HEK293 (cell line): ENCODE data around the gene MZT2A.

Experiments
- BCL11A ChIP-seq: fragments of 450-650 bp; formaldehyde crosslinking; IDR thresholded peaks from 2 replicates; pipeline ENCODE4 v1.5.1; 2016; ENCODE audit warnings: low read depth, missing biosample characterization, missing genetic modification characterization
- FEZF1 ChIP-seq: fragments of 450-650 bp; formaldehyde crosslinking; IDR thresholded peaks from 2 replicates; pipeline ENCODE4 v1.5.1; 2016; ENCODE audit warnings: missing biosample characterization, missing genetic modification characterization
- KLF10 ChIP-seq: fragments of 450-650 bp; IDR thresholded peaks from 2 replicates; pipeline ENCODE4 v1.5.1; 2018; ENCODE audit warnings: missing biosample characterization, mild to moderate bottlenecking, missing genetic modification characterization
- REPIN1 ChIP-seq: fragments of 450-650 bp; formaldehyde crosslinking; IDR thresholded peaks from 2 replicates; pipeline ENCODE4 v1.5.1; 2017; ENCODE audit warnings: missing biosample characterization, missing genetic modification characterization, low read depth
- SCRT1 ChIP-seq: fragments of 450-650 bp; formaldehyde crosslinking; IDR thresholded peaks from 2 replicates; pipeline ENCODE4 v1.5.1; 2016; ENCODE audit warnings: missing biosample characterization, missing genetic modification characterization, borderline replicate concordance
- SP7 ChIP-seq: fragments of 450-650 bp; formaldehyde crosslinking; IDR thresholded peaks from 2 replicates; pipeline ENCODE4 v1.5.1; 2016; ENCODE audit warnings: missing biosample characterization, missing genetic modification characterization
- ZNF155 ChIP-seq: fragments of 450-650 bp; formaldehyde crosslinking; IDR thresholded peaks from 2 replicates; pipeline ENCODE4 v1.5.1; 2016; ENCODE audit warnings: missing biosample characterization, missing genetic modification characterization
- ZNF169 ChIP-seq: fragments of 450-650 bp; formaldehyde crosslinking; IDR thresholded peaks from 2 replicates; pipeline ENCODE4 v1.5.1; 2016; ENCODE audit warnings: missing biosample characterization, missing genetic modification characterization
- ZNF184 ChIP-seq: fragments of 450-650 bp; IDR thresholded peaks from 2 replicates; pipeline ENCODE4 v1.5.1; 2018; ENCODE audit warnings: missing biosample characterization, mild to moderate bottlenecking, missing genetic modification characterization
- ZNF202 ChIP-seq: fragments of 450-650 bp; formaldehyde crosslinking; IDR thresholded peaks from 2 replicates; pipeline ENCODE4 v1.5.1; 2016; ENCODE audit warnings: missing biosample characterization, missing genetic modification characterization, borderline replicate concordance
- ZNF214 ChIP-seq: fragments of 450-650 bp; formaldehyde crosslinking; IDR thresholded peaks from 2 replicates; pipeline ENCODE4 v1.5.1; 2017; ENCODE audit warnings: missing biosample characterization, mild to moderate bottlenecking, missing genetic modification characterization, borderline replicate concordance
- ZNF24 ChIP-seq: fragments of 450-650 bp; formaldehyde crosslinking; IDR thresholded peaks from 2 replicates; pipeline ENCODE4 v1.5.1; 2016; ENCODE audit warnings: missing biosample characterization, missing genetic modification characterization
- ZNF266 ChIP-seq: fragments of 450-650 bp; formaldehyde crosslinking; IDR thresholded peaks from 2 replicates; pipeline ENCODE4 v1.5.1; 2016; ENCODE audit warnings: missing biosample characterization, missing genetic modification characterization, low read depth
- ZNF274 ChIP-seq, 2 experiments: fragments of 200-500 bp in 1 of 2; fragments of 450-650 bp in 1 of 2; sonication (Bioruptor generic) in 1 of 2; formaldehyde crosslinking in 1 of 2; IDR thresholded peaks; 2 replicates each; pipeline versions ENCODE4 v1.5.1 to v1.6.1; 2014 to 2016; ENCODE audit warnings: borderline replicate concordance in 1 of 2, inconsistent platforms in 1 of 2, low read length in 1 of 2, missing biosample characterization in 1 of 2, missing genetic modification characterization in 1 of 2
- ZNF354C ChIP-seq: fragments of 450-650 bp; formaldehyde crosslinking; IDR thresholded peaks from 2 replicates; pipeline ENCODE4 v1.5.1; 2016; ENCODE audit warnings: missing biosample characterization, missing genetic modification characterization, low read depth, borderline replicate concordance
- ZNF404 ChIP-seq: fragments of 450-650 bp; formaldehyde crosslinking; IDR thresholded peaks from 2 replicates; pipeline ENCODE4 v1.5.1; 2017; ENCODE audit warnings: missing biosample characterization, missing genetic modification characterization
- ZNF426 ChIP-seq: fragments of 450-650 bp; formaldehyde crosslinking; IDR thresholded peaks from 2 replicates; pipeline ENCODE4 v1.5.1; 2017; ENCODE audit warnings: missing biosample characterization, missing genetic modification characterization, mild to moderate bottlenecking, inconsistent platforms, moderate library complexity
- ZNF510 ChIP-seq: fragments of 450-650 bp; formaldehyde crosslinking; IDR thresholded peaks from 2 replicates; pipeline ENCODE4 v1.5.1; 2018; ENCODE audit warnings: mild to moderate bottlenecking, missing genetic modification characterization, missing biosample characterization; ENCODE audit not compliant: insufficient replicate concordance
- ZNF514 ChIP-seq: fragments of 450-650 bp; formaldehyde crosslinking; IDR thresholded peaks from 2 replicates; pipeline ENCODE4 v1.5.1; 2016; ENCODE audit warnings: missing biosample characterization, missing genetic modification characterization
- ZNF549 ChIP-seq: fragments of 450-650 bp; IDR thresholded peaks from 2 replicates; pipeline ENCODE4 v1.5.1; 2018; ENCODE audit warnings: missing biosample characterization, missing genetic modification characterization, mild to moderate bottlenecking, inconsistent platforms, moderate library complexity
- ZNF561 ChIP-seq: fragments of 450-650 bp; IDR thresholded peaks from 2 replicates; pipeline ENCODE4 v1.5.1; 2018; ENCODE audit warnings: missing biosample characterization, missing genetic modification characterization, borderline replicate concordance
- ZNF600 ChIP-seq: fragments of 450-650 bp; formaldehyde crosslinking; IDR thresholded peaks from 2 replicates; pipeline ENCODE4 v1.5.1; 2016; ENCODE audit warnings: missing biosample characterization, missing genetic modification characterization
- ZNF610 ChIP-seq: fragments of 450-650 bp; formaldehyde crosslinking; IDR thresholded peaks from 2 replicates; pipeline ENCODE4 v1.5.1; 2016; ENCODE audit warnings: missing biosample characterization, missing genetic modification characterization, borderline replicate concordance
- ZNF658 ChIP-seq: fragments of 450-650 bp; formaldehyde crosslinking; IDR thresholded peaks from 2 replicates; pipeline ENCODE4; 2016; ENCODE audit warnings: missing biosample characterization, missing genetic modification characterization
- ZNF677 ChIP-seq: fragments of 450-650 bp; IDR thresholded peaks from 2 replicates; pipeline ENCODE4 v1.5.0; 2018; ENCODE audit warnings: missing biosample characterization, mild to moderate bottlenecking, missing genetic modification characterization, moderate library complexity
- ZNF707 ChIP-seq: fragments of 450-650 bp; formaldehyde crosslinking; IDR thresholded peaks from 2 replicates; pipeline ENCODE4 v1.5.1; 2016; ENCODE audit warnings: missing biosample characterization, missing genetic modification characterization
- ZNF747 ChIP-seq: fragments of 450-650 bp; formaldehyde crosslinking; IDR thresholded peaks from 2 replicates; pipeline ENCODE4 v1.5.1; 2016; ENCODE audit warnings: missing biosample characterization, missing genetic modification characterization
- ZNF791 ChIP-seq: fragments of 450-650 bp; formaldehyde crosslinking; IDR thresholded peaks from 2 replicates; pipeline ENCODE4 v1.5.1; 2016; ENCODE audit warnings: missing biosample characterization, missing genetic modification characterization
- TF ChIP-seq, protein P1 (sequence below): fragments of 450-650 bp; IDR thresholded peaks from 2 replicates; pipeline ENCODE4 v1.5.1; 2018; ENCODE audit warnings: missing biosample characterization, mild to moderate bottlenecking, missing genetic modification characterization
- TF ChIP-seq, protein P2 (sequence below): fragments of 450-650 bp; formaldehyde crosslinking; IDR thresholded peaks from 2 replicates; pipeline ENCODE4 v1.5.1; 2016; ENCODE audit warnings: missing biosample characterization, missing genetic modification characterization
- TF ChIP-seq, protein P3 (sequence below): fragments of 450-650 bp; formaldehyde crosslinking; IDR thresholded peaks from 2 replicates; pipeline ENCODE4 v1.5.1; 2016; ENCODE audit warnings: missing biosample characterization, missing genetic modification characterization
- TF ChIP-seq, protein P4 (sequence below): fragments of 450-650 bp; formaldehyde crosslinking; IDR thresholded peaks from 2 replicates; pipeline ENCODE4 v1.5.1; 2016; ENCODE audit warnings: missing biosample characterization, missing genetic modification characterization

MZT2A gene

DNA sequence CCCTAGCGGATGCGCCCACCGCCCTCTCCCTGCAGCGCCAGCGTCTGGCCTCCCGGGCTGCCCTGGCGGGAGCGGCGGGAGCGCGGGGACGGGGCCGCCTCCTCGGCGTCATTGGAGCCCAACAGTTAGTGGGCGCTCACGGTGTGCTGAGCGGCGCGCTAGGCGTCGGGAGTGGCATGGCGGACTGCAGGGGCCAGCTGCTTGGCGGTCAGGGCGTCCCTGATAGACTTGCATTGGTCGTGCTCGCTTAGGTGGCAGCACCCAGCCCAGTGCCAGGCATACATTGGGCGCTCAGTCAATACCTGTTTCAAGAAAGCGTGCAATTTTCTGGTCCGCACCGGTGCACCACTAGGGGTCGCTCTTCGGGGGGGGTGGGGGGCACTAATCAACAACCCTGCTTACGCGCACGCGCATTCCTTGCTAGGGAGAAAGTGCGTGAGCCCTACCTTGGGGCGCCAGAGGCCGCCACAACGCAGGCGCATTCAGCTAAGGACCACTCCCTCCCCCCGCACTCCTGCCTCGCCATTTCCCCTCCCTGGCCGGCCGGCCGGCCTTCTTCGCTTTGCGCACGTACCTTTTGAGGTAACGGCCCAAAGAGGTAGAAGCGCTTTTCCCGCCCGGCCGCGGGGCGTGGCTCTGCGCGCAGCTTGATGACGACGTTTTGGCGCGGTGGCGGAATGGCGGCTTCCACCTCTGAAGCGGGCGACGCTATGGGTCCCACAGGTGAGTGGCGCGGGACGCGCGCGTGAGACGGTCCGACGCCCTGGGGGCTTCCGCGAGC is 411 bp upstream of the MZT2A start (continued):
- TF ChIP-seq, protein P1, sequence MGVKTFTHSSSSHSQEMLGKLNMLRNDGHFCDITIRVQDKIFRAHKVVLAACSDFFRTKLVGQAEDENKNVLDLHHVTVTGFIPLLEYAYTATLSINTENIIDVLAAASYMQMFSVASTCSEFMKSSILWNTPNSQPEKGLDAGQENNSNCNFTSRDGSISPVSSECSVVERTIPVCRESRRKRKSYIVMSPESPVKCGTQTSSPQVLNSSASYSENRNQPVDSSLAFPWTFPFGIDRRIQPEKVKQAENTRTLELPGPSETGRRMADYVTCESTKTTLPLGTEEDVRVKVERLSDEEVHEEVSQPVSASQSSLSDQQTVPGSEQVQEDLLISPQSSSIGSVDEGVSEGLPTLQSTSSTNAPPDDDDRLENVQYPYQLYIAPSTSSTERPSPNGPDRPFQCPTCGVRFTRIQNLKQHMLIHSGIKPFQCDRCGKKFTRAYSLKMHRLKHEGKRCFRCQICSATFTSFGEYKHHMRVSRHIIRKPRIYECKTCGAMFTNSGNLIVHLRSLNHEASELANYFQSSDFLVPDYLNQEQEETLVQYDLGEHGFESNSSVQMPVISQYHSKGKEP (tag by site-specific recombination), result no peak
- no peak for TF ChIP-seq ZNF658 (tag by site-specific recombination)
- TF ChIP-seq ZNF549 (tag by site-specific recombination), result no peak
- no peak for TF ChIP-seq ZNF404
- no peak for TF ChIP-seq ZNF169 (tag by site-specific recombination)
- TF ChIP-seq ZNF214 (tag by site-specific recombination), result no peak
- no peak for TF ChIP-seq KLF10 (tag by site-specific recombination)
- TF ChIP-seq ZNF24 (tag by site-specific recombination), result 0 out of 2 replicates have a peak, but pooled peaks have one; percentile 32
- no peak for TF ChIP-seq ZNF202
- TF ChIP-seq ZNF184 (tag by site-specific recombination), result no peak
- no peak for TF ChIP-seq SCRT1 (tag by site-specific recombination)
- TF ChIP-seq ZNF510 (tag by site-specific recombination), result no peak
- TF ChIP-seq ZNF274 (IDR thresholded peaks at IDR 0.05; ENCODE audit: low read length), result no peak
- TF ChIP-seq ZNF274 (tag by site-specific recombination; IDR thresholded peaks at IDR 0.05; ENCODE audit: borderline replicate concordance), result no peak
- TF ChIP-seq ZNF610, result no peak; the same call in 1 of the 2 replicates
- peak; percentile 48; the same call in 1 of the 2 replicates for TF ChIP-seq FEZF1 (tag by site-specific recombination)
- TF ChIP-seq ZNF514, result no peak
- peak; percentile 50 for TF ChIP-seq SP7 (tag by site-specific recombination)
- no peak for TF ChIP-seq ZNF707 (tag by site-specific recombination)
- TF ChIP-seq ZNF791, result no peak
- TF ChIP-seq ZNF426, result no peak
- TF ChIP-seq, protein P2, sequence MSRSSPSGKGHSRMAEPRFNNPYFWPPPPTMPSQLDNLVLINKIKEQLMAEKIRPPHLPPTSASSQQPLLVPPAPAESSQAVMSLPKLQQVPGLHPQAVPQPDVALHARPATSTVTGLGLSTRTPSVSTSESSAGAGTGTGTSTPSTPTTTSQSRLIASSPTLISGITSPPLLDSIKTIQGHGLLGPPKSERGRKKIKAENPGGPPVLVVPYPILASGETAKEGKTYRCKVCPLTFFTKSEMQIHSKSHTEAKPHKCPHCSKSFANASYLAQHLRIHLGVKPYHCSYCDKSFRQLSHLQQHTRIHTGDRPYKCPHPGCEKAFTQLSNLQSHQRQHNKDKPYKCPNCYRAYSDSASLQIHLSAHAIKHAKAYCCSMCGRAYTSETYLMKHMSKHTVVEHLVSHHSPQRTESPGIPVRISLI (tag by site-specific recombination), result no peak
- TF ChIP-seq ZNF155 (tag by site-specific recombination), result no peak
- no peak for TF ChIP-seq ZNF677 (tag by site-specific recombination)
- no peak for TF ChIP-seq ZNF600
- no peak for TF ChIP-seq ZNF354C (tag by site-specific recombination)
- no peak for TF ChIP-seq ZNF266 (tag by site-specific recombination)
- no peak for TF ChIP-seq BCL11A
- peak; percentile 25; the same call in 1 of the 2 replicates for TF ChIP-seq ZNF561 (tag by site-specific recombination)
- TF ChIP-seq, protein P3, sequence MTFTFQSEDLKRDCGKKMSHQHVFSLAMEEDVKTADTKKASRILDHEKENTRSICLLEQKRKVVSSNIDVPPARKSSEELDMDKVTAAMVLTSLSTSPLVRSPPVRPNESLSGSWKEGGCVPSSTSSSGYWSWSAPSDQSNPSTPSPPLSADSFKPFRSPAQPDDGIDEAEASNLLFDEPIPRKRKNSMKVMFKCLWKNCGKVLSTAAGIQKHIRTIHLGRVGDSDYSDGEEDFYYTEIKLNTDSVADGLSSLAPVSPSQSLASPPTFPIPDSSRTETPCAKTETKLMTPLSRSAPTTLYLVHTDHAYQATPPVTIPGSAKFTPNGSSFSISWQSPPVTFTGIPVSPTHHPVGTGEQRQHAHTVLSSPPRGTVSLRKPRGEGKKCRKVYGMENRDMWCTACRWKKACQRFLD, result 0 out of 2 replicates have a peak, but pooled peaks have one; percentile 69
- TF ChIP-seq ZNF747 (tag by site-specific recombination), result no peak
- TF ChIP-seq, protein P4, sequence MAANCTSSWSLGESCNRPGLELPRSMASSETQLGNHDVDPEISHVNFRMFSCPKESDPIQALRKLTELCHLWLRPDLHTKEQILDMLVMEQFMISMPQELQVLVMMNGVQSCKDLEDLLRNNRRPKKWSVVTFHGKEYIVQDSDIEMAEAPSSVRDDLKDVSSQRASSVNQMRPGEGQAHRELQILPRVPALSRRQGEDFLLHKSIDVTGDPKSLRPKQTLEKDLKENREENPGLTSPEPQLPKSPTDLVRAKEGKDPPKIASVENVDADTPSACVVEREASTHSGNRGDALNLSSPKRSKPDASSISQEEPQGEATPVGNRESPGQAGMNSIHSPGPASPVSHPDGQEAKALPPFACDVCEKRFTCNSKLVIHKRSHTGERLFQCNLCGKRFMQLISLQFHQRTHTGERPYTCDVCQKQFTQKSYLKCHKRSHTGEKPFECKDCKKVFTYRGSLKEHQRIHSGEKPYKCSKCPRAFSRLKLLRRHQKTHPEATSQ, result no peak
- TF ChIP-seq REPIN1, result no peak
